Activated CD4-positive, alpha-beta memory T cell treated with anti-CD3 and anti-CD28 coated beads for 36 hours (primary cell): ENCODE data around the gene CEACAM6. TPM values are rescaled to one million over a fixed set of nuclear protein-coding genes. Genes with fewer than 3 reads are reported as not detected.

Experiments used
- CTCF ChIA-PET: fragments of 350-600 bp; sonication (Branson Sonifier 250); formaldehyde crosslinking; loops from one replicate; lab custom pipeline; 2021; ENCODE audit warnings: antibody characterized with exemption, inconsistent platforms; lab: Charles Lee
- POLR2A ChIA-PET: fragments of 350-600 bp; sonication (Branson Sonifier 250); formaldehyde crosslinking; loops from one replicate; lab custom pipeline; 2021; ENCODE audit warnings: antibody characterized with exemption; lab: Charles Lee
- DNase-seq: peaks from one replicate; pipeline ENCODE4 v3.0.0-alpha.2; 2020
- H3K27ac Mint-ChIP-seq: one replicate; pipeline ENCODE4 v1.8.0; 2021; ENCODE audit warnings: mixed read lengths
- H3K27me3 Mint-ChIP-seq: one replicate; pipeline ENCODE4 v1.8.0; 2021; ENCODE audit warnings: mixed read lengths
- H3K36me3 Mint-ChIP-seq: one replicate; pipeline ENCODE4 v1.8.0; 2021; ENCODE audit warnings: mixed read lengths
- H3K4me1 Mint-ChIP-seq: one replicate; pipeline ENCODE4 v1.8.0; 2021; ENCODE audit warnings: low read depth, mixed read lengths
- H3K4me3 Mint-ChIP-seq: one replicate; pipeline ENCODE4 v1.8.0; 2021; ENCODE audit warnings: mild to moderate bottlenecking, mixed read lengths
- H3K9me3 Mint-ChIP-seq: one replicate; pipeline ENCODE4 v1.8.0; 2021; ENCODE audit warnings: mixed read lengths
- intact Hi-C: fragments of 100-400 bp; cut with micrococcal nuclease; formaldehyde crosslinking; loops from one replicate; pipeline ENCODE4 v1.15.1; 2023
- total RNA-seq, 2 experiments: library from RNA; stranded (reverse); gene quantifications; one replicate each; pipeline ENCODE4 v1.2.3, GENCODE V29; 2021

Gene CEACAM6
- total RNA-seq, 2 experiments from 2014 or later, result not detected

DNA sequence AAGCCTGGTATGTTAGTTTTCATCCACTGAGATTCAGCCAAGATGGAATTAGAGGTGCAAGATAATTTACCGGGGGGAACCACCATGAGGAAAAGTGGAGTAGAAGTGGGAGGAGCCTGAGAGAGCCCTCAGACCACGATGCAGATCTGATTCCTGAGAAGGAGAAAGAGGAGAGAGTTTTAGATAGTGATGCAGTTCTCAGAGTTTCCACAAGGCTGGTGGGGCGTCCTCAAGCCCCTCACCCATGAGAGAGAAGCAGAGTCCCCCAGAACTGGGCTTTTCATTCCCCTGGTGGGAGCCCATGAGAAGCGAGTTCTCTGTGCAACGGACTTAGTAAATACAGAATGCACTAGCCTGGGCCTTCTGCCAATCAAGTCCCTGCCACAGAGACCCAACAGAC, 28.8 kb upstream of the CEACAM6 start:
- H3K27ac Mint-ChIP-seq, result no peak overlapping the region
- intact Hi-C loops, result no loop called here
- DNase-seq, result no peak
- POLR2A ChIA-PET, result no interaction called here
- CTCF ChIA-PET, result interaction anchor here (0.8 kb wide), 1 partner anchor 27 kb away, joined by 3 read pairs; no protein-coding TSS in a partner anchor
- no peaks in the 10 kb centered on the region for H3K4me1 Mint-ChIP-seq
- H3K4me3 Mint-ChIP-seq, result no peak overlapping the region
- H3K9me3 Mint-ChIP-seq, result no peaks in the 10 kb centered on the region
- H3K36me3 Mint-ChIP-seq, result no peaks in the 10 kb centered on the region
- peaks cover 29% of the 10 kb centered on the region for H3K27me3 Mint-ChIP-seq

DNA sequence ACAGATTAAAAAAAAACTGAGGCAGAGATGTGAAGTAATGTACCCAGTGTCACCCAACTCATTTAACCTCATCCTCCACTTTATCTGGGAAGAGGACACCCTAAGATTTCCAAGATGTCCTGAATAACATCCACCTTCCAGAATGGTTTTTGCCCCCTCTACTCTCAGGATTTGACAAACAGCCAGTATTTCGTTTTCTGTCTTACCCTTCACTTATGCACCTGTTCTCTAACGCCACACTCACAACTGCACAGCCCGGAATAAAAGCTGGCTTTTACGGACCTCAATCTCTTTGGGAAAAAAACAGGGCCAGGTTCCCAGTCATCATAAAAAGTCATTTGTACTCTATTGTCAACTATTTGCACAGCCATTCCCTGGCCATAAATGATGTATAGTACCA, 21.2 kb upstream of the CEACAM6 start:
- ChIA-PET CTCF (interaction anchor here (2.0 to 5.0 kb wide), 2 partner anchors 19 to 28 kb away, joined by 14 to 29 read pairs; no protein-coding TSS in a partner anchor), POLR2A (no interaction called here)
- H3K9me3 Mint-ChIP-seq, result no peaks in the 10 kb centered on the region

DNA sequence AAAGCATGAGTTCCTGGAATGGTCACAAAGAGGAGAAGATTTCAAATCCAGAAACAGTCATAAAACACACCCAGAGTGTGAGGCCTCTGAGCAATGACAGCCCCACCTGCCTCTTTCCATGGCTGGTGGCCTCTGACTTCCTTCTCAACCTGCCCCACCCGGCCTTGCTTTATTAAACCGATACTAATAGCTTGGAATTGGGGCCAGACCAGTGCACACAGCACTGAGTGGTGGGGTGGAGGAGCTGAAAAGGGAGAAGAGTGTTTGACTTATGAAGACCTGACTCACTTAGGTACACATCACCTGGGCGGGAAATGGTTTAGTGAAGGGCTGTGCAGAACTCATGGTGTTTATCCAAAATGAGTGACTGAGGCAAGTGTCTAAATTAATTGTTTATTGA, 20.7 kb upstream of the CEACAM6 start:
- H3K4me1 Mint-ChIP-seq, result no peaks in the 10 kb centered on the region
- ChIA-PET POLR2A (no interaction called here), CTCF (interaction anchor here (5.0 kb wide), 1 partner anchor 19 kb away, joined by 29 read pairs; no protein-coding TSS in a partner anchor)
- no peak overlapping the region for H3K27ac Mint-ChIP-seq
- no peak for DNase-seq
- no peaks in the 10 kb centered on the region for H3K36me3 Mint-ChIP-seq
- H3K9me3 Mint-ChIP-seq, result no peaks in the 10 kb centered on the region
- intact Hi-C loops, result no loop called here
- no peak overlapping the region for H3K4me3 Mint-ChIP-seq
- H3K27me3 Mint-ChIP-seq, result peaks cover 39% of the 10 kb centered on the region

More for the DNA sequence above, 21.2 kb upstream of the CEACAM6 start:
- Mint-ChIP-seq H3K36me3 (no peaks in the 10 kb centered on the region), H3K27me3 (peaks cover 38% of the 10 kb centered on the region), H3K4me1 (no peaks in the 10 kb centered on the region), H3K4me3 (no peak overlapping the region), H3K27ac (no peak overlapping the region)
- intact Hi-C loops, result no loop called here
- DNase-seq, result no peak

DNA sequence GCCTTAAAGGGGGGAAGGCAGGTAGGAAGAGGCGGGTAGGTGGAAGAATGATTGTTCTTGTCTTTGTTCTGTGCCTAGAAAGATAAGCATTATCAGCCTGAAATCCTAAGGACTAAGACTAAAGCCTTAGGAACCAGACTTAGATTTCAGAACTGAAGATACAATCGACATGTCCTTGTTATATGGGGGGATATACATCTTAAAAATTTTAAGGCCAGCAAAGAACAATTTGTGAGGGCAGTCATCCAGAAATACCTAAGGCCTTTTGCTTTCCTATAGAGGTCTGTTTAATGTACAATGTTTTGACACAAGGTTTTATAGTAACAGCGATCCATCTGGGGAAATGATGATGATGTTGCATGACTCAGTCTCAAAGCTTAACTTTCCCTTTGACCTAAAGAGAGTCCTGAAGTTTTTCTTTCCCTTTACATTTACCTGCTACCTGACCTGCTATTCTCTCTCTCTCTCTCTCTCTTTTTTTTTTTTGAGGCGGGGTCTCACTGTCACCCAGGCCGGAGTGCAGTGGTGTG, 20.2 kb upstream of the CEACAM6 start:
- Mint-ChIP-seq H3K27ac (no peak overlapping the region), H3K27me3 (peaks cover 39% of the 10 kb centered on the region)

GRCh38 chr19:41739361-41739760, 16.0 kb upstream of the CEACAM6 start:
- peaks cover 28% of the 10 kb centered on the region for H3K27me3 Mint-ChIP-seq
- DNase-seq, result no peak
- CTCF ChIA-PET, result interaction anchor here (0.8 to 5.2 kb wide), 7 partner anchors 12 to 98 kb away, joined by 3 to 38 read pairs (median 7); no protein-coding TSS in a partner anchor

More for the DNA sequence above, 20.2 kb upstream of the CEACAM6 start:
- no peak for DNase-seq
- H3K9me3 Mint-ChIP-seq, result no peaks in the 10 kb centered on the region
- H3K36me3 Mint-ChIP-seq, result no peaks in the 10 kb centered on the region
- intact Hi-C loops, result no loop called here
- POLR2A ChIA-PET, result no interaction called here
- CTCF ChIA-PET, result interaction anchor here (1.1 to 5.0 kb wide), 3 partner anchors 11 to 28 kb away, joined by 3 to 29 read pairs (median 18); no protein-coding TSS in a partner anchor
- peaks cover 4% of the 10 kb centered on the region for H3K4me1 Mint-ChIP-seq
- H3K4me3 Mint-ChIP-seq, result no peak overlapping the region

GRCh38 chr19:41740415-41741243, 14.7 kb upstream of the CEACAM6 start:
- intact Hi-C loops, result loop anchor here (1.0 kb wide), 1 partner anchor 34 kb away; no protein-coding TSS in a partner anchor
- H3K27me3 Mint-ChIP-seq, result peaks cover 38% of the 10 kb centered on the region
- peak; percentile 34 for DNase-seq
- ChIA-PET POLR2A (interaction anchor here (0.6 to 1.0 kb wide), 2 partner anchors 38 to 86 kb away, joined by 3 to 4 read pairs; no protein-coding TSS in a partner anchor), CTCF (interaction anchor here (0.8 to 5.2 kb wide), 10 partner anchors 9 to 99 kb away, joined by 3 to 38 read pairs (median 6); no protein-coding TSS in a partner anchor)
- H3K4me3 Mint-ChIP-seq, result no peak overlapping the region
- H3K36me3 Mint-ChIP-seq, result no peaks in the 10 kb centered on the region
- H3K27ac Mint-ChIP-seq, result peak overlapping the region; percentile 26
- H3K9me3 Mint-ChIP-seq, result no peaks in the 10 kb centered on the region
- peaks cover 20% of the 10 kb centered on the region for H3K4me1 Mint-ChIP-seq

More at GRCh38 chr19:41739361-41739760, 16.0 kb upstream of the CEACAM6 start:
- Mint-ChIP-seq H3K4me3 (no peak overlapping the region), H3K27ac (no peak overlapping the region), H3K4me1 (peaks cover 20% of the 10 kb centered on the region), H3K36me3 (no peaks in the 10 kb centered on the region), H3K9me3 (no peaks in the 10 kb centered on the region)
- intact Hi-C loops, result no loop called here
- POLR2A ChIA-PET, result no interaction called here

DNA sequence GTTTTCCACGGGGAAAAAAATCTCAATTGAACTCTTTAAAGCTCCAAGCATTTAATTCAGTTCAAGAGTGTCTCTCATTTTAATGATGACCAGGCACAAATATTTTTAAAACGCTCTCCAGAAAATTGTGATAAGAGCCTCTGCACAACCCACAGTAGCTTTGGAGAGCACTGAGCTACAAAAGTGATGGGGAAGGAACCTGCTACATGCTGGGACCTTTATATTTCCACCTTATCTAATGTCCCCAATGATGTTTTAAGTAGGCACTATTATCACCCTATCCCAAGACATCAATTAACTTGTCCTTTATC, 14.1 kb upstream of the CEACAM6 start:
- H3K4me3 Mint-ChIP-seq, result no peak overlapping the region
- POLR2A ChIA-PET, result interaction anchor here (1.0 kb wide), 1 partner anchor 37 kb away, joined by 4 read pairs; no protein-coding TSS in a partner anchor
- peak overlapping the region; percentile 26 for H3K27ac Mint-ChIP-seq
- H3K27me3 Mint-ChIP-seq, result peaks cover 42% of the 10 kb centered on the region
- intact Hi-C loops, result no loop called here
- H3K36me3 Mint-ChIP-seq, result no peaks in the 10 kb centered on the region
- CTCF ChIA-PET, result interaction anchor here (0.9 to 5.2 kb wide), 6 partner anchors 10 to 95 kb away, joined by 4 to 38 read pairs (median 7); no protein-coding TSS in a partner anchor
- DNase-seq, result no peak
- H3K9me3 Mint-ChIP-seq, result no peaks in the 10 kb centered on the region
- peaks cover 20% of the 10 kb centered on the region for H3K4me1 Mint-ChIP-seq

GRCh38 chr19:41744850-41745249, 10.5 kb upstream of the CEACAM6 start:
- Mint-ChIP-seq H3K9me3 (no peaks in the 10 kb centered on the region), H3K4me3 (no peak overlapping the region)

DNA sequence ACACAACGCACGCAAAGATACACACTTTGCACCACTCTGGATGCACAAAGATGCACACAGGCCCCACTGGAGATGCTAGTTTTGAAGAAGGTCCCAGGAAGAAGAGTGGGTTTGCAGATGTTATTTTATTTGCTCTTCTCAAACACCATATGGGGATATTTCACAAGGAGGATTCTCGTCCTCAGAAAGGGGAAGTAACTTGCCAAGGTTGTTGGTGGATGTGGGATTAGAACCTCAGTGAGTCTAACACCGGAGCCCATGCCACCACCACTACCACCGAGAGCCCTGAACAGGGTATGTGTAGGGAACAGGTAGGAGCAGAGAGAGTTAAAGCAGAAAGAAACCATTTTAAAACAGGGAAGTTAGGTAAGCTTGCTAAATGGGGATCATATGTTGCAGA, 9.6 kb upstream of the CEACAM6 start:
- peaks cover 9% of the 10 kb centered on the region for H3K4me1 Mint-ChIP-seq
- no peaks in the 10 kb centered on the region for H3K9me3 Mint-ChIP-seq
- H3K27me3 Mint-ChIP-seq, result peaks cover 51% of the 10 kb centered on the region
- no peaks in the 10 kb centered on the region for H3K36me3 Mint-ChIP-seq
- DNase-seq, result no peak
- CTCF ChIA-PET, result interaction anchor here (0.7 to 4.1 kb wide), 11 partner anchors 10 to 148 kb away, joined by 3 to 72 read pairs (median 3); partner anchors contain the start of gene CEACAM3
- no peak overlapping the region for H3K27ac Mint-ChIP-seq
- H3K4me3 Mint-ChIP-seq, result no peak overlapping the region
- POLR2A ChIA-PET, result no interaction called here
- intact Hi-C loops, result loop anchor here (1.0 to 5.0 kb wide), 2 partner anchors 38 to 103 kb away; no protein-coding TSS in a partner anchor

More at GRCh38 chr19:41744850-41745249, 10.5 kb upstream of the CEACAM6 start:
- Mint-ChIP-seq H3K27ac (no peak overlapping the region), H3K4me1 (peaks cover 19% of the 10 kb centered on the region), H3K27me3 (peaks cover 51% of the 10 kb centered on the region), H3K36me3 (no peaks in the 10 kb centered on the region)
- POLR2A ChIA-PET, result no interaction called here
- intact Hi-C loops, result loop anchor here (5.0 kb wide), 1 partner anchor 103 kb away; no protein-coding TSS in a partner anchor
- CTCF ChIA-PET, result interaction anchor here (0.8 to 4.1 kb wide), 5 partner anchors 16 to 103 kb away, joined by 3 to 72 read pairs (median 7); no protein-coding TSS in a partner anchor
- no peak for DNase-seq

DNA sequence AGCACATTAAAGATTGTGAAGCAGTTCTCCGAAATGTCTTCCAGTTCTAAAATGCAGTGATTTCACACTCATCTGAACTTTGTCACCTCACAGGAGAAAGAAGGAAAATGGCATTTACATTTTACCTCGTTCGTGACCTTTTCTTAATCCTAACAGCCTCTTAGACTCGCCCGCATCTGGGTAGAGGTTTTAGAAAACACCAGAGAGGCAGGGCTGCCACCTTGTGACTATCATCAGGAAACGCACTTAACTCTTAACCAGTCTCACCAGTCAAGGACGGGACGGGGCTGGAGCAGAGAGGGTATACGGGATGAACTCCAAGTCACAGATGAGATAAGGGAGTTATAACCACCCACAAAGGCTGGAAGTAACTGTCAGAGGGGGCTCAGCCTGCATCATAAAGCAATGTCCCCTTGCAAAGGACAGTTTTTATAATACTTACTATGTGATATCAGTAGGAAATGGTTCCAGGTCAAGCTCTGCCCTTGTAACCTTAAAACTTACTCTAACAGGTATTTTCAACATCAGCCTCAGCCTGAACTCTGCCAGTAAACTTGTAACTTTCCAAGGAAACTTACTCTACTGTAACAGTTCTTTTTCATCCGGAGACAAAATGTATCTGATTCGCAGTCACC, 8.6 kb upstream of the CEACAM6 start:
- intact Hi-C loops, result loop anchor here (1.0 to 5.0 kb wide), 2 partner anchors 39 to 104 kb away; no protein-coding TSS in a partner anchor
- peak; percentile 66 for DNase-seq
- H3K4me3 Mint-ChIP-seq, result no peak overlapping the region
- no peak overlapping the region for H3K27ac Mint-ChIP-seq
- H3K27me3 Mint-ChIP-seq, result peaks cover 52% of the 10 kb centered on the region
- ChIA-PET CTCF (interaction anchor here (0.7 to 4.1 kb wide), 12 partner anchors 11 to 149 kb away, joined by 3 to 72 read pairs (median 3); partner anchors contain the start of gene CEACAM3), POLR2A (no interaction called here)
- H3K36me3 Mint-ChIP-seq, result no peaks in the 10 kb centered on the region
- no peaks in the 10 kb centered on the region for H3K4me1 Mint-ChIP-seq
- no peaks in the 10 kb centered on the region for H3K9me3 Mint-ChIP-seq

GRCh38 chr19:41748012-41748411, 7.3 kb upstream of the CEACAM6 start:
- POLR2A ChIA-PET, result no interaction called here
- H3K36me3 Mint-ChIP-seq, result no peaks in the 10 kb centered on the region
- H3K4me1 Mint-ChIP-seq, result no peaks in the 10 kb centered on the region
- H3K4me3 Mint-ChIP-seq, result no peak overlapping the region
- peaks cover 57% of the 10 kb centered on the region for H3K27me3 Mint-ChIP-seq
- CTCF ChIA-PET, result interaction anchor here (0.8 to 4.1 kb wide), 5 partner anchors 37 to 106 kb away, joined by 3 to 72 read pairs (median 7); no protein-coding TSS in a partner anchor
- intact Hi-C loops, result loop anchor here (5.0 kb wide), 1 partner anchor 106 kb away; no protein-coding TSS in a partner anchor
- H3K27ac Mint-ChIP-seq, result no peak overlapping the region
- H3K9me3 Mint-ChIP-seq, result no peaks in the 10 kb centered on the region
- DNase-seq, result no peak
